Activated CD8-positive, alpha-beta memory T cell treated with anti-CD3 and anti-CD28 coated beads, Interleukin-2, amount 50 U/mL, for 24 hours (primary cell): Measurements from ENCODE around the gene NUP93.

Source experiments
- DNase-seq: peaks from one replicate; pipeline ENCODE4 v3.0.0-alpha.2; 2020; ENCODE audit errors: extremely low read depth

NUP93 gene

DNA sequence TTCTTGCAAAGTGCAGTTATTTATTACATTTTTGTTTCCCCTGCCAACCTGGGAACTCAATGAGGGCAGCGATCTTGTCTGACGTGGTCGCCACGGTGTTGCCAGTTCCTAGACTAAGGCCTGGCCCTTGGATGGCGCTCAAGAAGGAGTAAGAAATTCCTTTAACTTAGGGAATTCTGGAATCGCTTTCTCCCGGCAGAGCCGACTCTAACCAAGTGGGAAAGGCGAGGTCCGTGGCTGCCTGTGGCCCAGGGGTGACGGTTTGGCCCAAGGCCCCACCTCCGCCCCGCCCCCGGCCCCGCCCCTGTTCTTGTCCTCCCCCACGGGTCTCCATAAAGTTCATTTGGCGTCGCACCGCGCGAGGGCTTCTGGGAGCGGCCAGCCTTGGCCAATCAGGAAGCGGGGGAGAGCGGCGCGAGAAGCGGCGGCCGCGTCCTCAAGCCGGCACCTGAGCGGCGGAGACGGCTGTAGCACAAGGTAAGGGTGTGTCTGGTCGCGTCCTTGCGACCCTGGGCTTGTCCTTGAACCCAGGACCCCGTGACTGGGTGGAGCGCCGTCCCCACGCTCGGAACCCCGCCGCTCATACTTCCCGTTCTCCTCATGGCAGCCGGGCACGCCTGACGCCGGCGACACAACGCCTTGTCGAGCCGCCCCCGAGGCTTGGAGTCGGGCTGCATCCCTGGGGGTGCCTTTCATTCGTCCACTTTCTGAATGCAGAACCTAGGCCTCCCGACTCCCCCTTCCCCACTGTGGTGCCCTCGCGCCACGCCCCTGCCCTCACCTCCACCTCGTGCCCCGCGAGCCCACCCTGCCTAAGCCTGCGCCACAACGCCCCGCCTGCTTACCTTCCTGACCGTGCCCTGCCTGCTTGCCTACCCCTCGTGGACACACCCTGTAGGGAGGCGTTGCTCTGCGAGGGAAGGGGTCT is at the start of gene NUP93:
Gene NUP93, plus strand, starts transcription at position 395 of the 928 bp plus-strand sequence. CDS start 18,119 bp downstream, outside the sequence.
- DNase-seq = peak; percentile 76

DNA sequence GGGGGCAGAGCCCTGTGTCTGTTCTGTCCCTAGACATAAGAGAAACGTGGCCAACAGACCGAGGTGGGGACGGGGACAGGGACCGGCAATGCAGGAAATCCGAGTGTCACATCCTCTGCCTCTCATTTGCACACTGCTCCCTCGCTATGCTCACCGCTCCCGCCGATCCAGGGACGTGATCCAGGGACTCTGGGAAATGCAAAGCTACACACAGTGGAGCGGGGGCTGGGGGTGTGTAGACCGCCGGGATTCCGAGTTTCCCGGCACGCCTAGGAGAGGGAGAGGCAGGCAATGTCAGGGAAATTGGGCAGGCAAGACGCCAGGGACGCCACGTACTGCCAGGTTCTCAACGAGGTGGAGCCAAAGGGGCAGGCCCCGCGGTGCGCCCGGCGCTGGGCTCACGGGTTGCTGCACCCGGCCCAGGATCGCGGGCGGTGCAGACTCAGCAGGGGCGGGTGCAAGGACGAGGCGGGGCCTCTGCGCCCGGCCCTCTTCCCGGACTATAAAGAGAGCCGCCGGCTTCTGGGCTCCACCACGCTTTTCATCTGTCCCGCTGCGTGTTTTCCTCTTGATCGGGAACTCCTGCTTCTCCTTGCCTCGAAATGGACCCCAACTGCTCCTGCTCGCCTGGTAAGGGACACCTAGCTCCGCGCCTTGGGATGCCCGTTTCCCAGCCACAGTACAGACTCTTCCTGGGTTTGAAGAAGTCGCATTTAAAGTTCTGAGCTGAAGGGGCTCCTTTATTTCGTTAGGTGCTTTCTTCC is 47.8 kb upstream of the NUP93 start, which contains the start of gene MT1X:
Gene MT1X, plus strand, starts transcription at position 532 of the 764 bp plus-strand sequence. Its CDS starts 71 bp downstream, at position 603.
- peak; percentile 74 for DNase-seq

DNA sequence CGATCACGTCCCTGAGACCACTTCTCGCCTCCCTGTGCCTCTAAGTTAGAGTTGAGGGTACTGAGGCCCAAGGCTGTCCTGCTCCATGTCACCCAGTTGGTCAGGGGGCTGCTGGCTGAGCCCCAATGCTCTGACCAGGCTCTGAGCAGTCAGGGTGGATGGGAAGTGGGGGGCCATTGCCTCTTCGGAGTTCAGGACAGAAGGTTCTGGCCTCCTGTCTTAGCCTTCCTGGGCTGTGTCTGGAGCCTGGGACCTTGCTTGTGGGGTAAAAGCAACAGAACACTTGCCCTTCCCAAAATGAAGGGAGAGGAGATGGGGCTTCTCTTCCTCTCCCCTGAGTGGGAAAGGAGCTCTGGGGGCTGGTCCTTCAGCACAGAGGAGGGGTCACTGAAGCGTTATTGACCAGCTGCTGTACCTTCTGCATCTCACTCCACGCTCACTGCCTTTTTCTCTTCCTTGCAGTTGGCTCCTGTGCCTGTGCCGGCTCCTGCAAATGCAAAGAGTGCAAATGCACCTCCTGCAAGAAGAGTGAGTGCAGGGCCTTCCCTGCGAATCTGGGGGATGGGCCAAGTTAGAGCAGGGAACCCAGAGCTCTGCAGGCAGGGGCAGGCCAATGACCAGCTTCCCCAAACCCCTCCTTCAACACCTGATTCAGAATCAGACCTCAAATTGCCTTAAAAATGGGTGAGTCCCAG is 47.1 kb upstream of the NUP93 start:
- DNase-seq = no peak

DNA sequence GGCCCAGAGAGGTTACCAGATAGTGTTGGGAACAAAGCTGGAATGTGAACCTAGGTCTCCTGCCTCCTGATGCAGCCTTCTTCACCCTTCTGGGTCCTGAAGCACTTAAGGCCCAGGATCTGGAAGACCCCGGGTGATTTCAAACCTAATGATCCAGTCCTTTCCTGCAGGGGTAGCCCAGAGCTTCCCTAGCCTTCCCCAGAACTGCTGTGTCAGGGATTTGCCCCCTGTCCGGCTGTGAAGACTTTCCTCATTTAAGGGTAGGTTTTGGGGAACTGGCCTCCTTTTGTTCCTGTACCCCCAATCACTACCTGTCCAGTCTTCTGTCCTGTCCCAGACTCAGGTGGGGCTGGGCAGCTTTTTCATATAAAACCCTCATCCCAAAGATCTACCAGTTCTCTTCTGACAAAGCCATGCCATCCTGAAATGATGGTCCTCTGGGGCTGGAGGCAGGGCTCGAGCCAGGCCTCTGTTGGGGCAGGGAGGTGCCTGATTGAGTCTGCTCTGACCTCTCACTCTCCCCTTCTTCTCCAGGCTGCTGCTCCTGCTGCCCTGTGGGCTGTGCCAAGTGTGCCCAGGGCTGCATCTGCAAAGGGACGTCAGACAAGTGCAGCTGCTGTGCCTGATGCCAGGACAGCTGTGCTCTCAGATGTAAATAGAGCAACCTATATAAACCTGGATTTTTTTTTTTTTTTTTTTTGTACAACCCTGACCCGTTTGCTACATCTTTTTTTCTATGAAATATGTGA is 46.3 kb upstream of the NUP93 start:
- no peak for DNase-seq

DNA sequence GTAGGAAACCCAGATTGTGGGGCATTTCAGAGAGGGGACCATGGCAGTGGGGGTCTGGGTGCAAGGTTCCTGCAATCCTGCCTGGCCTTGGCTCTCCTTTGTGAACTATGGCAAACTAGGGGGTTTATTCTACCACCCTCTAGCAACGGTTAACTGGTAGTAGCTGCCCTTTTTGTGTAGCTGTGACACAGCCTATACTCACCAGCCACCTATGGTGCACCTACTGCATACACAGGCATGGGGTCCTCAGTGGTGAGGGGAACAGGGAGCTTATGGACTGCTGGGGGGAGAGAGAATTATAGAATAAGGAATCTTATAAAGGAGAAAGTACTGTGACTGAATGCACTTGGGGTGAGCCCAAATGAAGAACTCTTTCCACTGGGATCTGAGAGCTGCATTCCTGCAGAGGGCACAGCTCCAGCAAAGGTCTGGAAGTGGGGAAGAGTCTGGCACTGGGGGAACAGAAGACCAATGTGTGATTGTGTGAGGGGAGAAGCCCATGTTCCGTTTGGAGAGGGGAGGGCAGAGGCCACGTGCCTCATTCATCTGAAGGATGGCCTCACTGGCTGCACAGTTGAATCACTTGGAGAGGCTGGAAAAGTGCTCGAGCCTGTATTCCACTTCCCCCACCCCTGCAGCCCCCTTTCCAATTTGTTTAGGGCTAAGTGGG is 45.5 kb upstream of the NUP93 start:
- DNase-seq = no peak

DNA sequence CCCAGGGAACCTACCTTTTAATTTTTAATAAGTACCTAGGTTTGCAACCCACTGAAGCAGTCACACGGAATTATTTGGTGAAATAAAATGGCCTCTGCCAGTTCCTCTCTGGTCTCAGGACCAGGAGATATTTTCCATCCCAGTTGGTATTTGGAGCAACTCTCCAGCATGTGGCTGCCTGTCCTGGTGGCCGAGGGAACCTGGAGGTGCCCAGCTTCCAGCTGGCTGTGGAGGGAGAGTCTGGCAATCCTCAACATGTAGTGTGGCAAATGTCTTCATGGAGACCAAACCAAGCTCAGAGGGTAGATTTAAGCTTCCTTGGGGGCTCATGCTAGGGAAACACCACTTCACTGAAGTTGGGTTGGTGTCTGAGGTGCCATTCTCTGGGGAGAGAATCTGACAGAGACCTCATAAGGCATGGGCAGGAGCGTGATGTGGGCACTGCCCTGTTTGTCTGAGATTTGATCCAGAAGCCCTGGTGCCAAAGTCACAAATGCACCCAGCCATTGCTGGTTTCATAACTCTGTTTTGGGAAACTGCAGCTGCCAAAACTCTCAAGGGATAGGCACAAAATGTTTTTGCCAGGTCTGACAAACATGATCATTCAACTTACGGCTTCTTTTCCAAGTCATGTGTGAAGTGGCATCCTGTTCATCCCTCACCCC is 44.9 kb upstream of the NUP93 start:
- no peak for DNase-seq

DNA sequence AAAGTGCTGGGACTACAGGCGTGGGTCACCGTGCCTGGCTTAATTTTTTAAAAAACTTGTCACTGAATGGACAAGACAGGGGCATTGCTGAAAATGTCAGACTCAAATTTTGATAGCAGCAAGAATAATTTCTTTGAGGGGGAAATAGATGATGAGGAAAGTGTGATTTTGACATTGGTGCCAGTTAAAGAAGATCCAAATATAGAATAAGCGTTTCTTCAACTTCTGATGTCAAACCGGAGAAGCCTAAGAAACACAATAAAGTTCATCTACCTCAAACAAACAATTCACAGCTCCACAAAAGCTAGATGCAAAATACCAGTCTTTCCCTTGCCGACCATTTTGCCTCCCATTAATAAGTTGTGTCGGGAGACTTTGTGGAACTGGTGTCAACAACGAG is 43.2 kb upstream of the NUP93 start:
- no peak for DNase-seq

DNA sequence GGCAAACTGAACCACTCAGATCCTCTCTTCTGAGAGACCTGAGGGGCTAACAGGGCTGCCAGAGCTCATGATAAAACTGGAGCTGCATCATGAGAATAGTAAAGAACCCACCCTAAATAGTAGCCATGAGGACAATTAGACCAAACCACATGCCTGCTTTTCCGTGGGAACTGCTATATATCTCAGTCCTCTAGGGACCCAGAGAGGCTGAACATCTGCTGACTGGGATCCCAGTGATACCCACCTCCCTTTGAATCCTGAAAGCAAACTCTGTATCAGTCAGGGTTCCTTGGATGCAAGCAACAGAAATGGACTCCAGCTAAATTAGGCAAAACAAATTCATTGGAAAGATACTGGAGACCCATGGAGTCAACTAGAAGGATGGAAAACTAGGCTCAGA is 41.2 kb upstream of the NUP93 start:
- DNase-seq = no peak

DNA sequence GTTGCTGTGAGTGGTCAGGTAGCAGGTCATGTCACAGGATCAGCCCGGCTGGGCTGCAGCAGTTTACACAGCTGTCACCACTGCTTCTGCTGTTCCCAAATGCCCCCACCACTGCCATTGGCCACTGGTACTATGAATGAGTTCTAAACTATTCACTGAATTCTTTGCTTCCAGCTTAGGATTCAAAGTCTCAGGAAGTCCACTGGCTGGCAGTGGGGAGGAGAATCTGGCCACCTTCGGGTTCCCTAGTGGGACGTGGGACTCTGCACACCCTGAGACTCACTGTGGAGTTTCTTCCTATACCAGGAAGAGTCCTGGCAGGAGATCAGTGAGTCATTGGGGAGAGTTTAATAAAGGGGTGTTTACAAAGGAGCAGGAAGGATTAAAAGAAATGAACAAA is 40.8 kb upstream of the NUP93 start:
- no peak for DNase-seq

DNA sequence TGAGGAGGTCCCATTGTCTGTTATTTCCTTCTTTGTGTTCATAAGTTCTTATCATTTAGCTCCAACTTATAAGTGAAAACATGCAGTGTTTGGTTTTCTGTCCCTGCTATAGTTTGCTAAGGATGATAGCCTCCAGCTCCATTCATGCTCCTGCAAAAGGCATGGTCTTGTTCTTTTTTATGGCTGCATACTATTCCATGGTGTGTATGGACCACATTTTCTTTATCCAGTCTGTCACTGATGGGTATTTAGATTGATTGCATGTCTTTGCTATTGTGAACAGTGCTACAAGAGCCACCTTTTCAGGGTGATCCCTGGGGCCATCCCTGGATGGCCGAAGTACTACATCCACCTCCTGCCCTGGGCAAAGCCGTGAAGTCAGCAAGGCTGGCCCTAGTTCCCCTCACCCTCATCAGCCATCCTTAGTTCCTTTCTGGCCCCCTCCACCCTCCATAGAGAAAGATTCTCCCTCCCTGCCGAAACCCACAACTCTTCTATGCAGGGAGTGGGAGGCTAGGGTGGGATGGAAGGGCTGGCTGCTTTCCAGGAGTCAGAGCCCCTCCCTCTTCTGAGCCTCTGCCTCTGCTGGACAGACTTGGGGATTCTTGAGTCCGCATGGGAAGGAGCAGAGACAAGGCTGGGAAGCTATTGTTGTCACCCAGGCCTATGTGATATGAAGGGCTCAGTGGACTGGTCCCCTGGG is 39.4 kb upstream of the NUP93 start:
- DNase-seq = no peak

DNA sequence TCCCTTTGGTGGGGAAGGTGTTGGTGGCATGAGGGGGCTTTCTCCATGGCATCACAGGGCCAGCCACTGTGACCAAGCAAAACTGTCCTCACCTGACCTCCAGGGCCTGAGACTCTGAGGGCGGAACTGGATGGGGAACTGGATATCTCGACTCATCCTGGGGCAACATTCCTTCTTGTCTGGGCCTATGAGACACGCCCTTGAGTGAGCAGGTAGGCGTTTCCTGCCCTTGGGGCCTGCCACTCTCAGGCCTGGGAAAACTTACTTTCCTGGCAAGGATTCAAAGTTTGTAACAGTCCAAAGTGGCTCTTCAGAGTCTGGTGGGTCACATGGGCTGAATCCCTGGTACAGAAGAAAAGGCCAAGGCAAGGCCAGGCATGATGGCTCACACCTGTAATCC is 38.0 kb upstream of the NUP93 start:
- no peak for DNase-seq

DNA sequence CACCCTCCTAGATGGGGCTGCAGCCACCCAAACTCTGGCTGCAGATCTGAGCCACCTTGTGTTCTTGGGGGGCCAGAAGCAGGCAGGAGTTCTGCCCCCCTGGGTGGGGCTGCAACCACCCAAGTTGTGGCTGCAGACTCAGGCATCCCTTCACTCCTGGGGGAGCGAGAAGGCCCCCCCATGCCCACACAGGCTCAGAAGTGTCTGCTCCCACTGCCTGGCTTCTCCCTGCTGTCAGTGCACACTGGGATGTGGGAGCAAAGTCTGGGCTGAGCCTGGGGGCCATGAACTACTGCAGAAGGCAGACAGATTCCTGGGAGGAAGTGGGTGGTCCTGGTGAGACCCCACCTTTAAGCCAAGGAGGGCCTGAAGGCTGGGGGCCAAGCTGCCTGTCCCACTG is 34.7 kb upstream of the NUP93 start:
- DNase-seq = no peak

DNA sequence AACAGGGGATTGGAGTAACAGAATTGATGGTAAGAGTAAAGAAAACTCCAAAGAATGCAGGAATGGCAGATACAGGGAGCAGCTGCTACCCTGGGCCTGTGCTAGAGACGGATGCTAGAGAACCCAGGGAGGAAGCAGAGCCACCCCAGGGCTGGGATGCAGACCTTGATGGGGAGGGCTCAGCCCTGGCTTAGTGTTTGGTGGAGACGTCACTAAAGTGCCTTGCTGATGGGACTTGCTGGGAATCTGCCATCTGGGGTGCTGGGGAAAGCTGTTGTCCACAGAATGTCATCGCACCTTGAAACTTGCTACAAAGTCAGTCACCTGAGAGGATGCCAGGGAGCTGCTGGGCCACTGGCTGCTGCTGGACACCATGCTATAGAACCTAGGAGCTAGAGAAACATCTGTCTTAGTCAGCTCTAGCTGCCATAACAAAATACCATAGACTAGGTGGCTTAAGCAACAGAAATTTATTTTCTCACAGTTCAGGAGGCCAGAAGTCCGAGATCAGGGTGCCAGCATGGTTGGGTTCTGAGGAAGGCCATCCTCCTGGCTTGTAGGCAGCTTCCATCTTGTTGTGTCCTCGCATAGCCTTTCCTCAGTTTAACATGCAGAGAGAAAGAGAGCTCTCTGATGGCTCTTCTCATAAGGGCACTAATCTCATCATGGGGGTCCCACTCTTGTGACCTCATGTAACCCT is 32.3 kb upstream of the NUP93 start:
- no peak for DNase-seq

DNA sequence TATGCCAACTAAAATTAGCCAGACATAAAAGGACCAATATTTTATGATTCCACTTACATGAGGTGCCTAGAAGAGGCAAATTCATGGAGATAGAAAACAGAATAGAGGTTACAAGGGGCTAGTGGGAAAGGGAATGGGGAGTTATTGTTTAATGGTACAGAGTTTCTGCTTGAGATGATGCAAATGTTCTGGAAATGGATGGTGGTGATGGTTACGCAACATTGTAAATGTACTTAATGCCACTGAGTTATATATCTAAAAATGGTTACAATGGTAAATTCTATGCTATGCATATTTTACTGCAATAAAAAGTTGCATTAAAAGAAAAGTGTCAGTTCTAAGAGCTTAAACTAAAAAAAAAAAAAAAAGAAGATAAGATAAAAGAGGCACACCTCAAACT is 29.7 kb upstream of the NUP93 start:
- DNase-seq = no peak

DNA sequence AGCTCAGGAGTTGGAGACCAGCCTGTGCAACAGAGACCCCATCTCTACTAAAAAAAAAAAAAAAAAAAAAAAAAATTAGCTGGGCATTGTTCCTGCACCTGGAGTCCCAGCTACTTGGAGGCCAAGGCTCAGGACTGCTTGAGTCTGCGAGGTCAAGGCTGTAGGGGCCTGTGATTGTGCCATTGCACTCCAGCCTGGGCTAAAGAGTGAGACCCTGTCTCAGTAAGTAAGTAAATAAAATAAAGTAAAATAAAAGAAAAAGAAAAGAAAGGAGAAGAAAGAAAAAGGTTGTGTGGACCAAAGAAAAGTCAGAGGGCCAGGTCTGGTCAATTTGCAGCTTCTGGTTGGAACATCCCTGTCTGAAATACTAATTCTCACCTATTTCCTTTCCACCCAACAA is 29.3 kb upstream of the NUP93 start:
- DNase-seq = no peak

DNA sequence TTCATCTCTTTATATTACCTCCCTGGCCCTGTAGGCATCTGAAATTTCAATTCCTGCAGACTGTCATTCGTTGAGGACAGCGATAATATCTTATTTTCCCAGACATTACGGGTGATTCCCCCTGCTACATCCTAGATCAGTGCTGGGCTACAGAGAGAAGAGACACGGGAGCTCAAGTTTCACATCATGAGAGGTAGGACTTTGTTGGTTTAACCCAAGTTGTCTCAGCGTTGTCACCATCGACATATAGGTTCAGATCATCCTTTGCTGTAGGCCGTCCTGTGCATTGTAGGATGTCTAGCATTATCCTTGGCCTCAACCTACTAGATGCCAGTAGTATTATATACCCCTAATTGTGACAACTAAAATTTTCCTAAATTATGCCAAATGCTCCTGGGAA is 28.4 kb upstream of the NUP93 start:
- no peak for DNase-seq

DNA sequence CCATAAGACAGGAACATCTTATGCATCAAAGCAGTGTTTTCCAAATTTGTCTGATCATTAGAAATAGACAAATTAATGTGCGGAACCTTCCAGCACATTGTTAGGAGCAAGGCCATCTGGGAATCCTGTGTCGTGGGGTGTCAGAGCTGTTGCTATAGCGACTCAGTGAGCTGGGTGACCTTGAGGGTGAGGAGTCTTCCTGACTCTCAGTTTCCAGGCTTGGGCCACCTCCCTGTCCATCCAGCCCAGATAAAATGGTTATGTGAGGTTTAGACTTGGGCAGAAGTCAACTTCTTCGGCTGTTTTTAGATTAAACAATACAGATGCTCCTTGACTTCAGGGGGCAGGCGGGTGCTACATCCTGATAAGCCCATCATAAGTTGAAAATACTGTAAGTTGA is 27.1 kb upstream of the NUP93 start:
- DNase-seq = no peak

DNA sequence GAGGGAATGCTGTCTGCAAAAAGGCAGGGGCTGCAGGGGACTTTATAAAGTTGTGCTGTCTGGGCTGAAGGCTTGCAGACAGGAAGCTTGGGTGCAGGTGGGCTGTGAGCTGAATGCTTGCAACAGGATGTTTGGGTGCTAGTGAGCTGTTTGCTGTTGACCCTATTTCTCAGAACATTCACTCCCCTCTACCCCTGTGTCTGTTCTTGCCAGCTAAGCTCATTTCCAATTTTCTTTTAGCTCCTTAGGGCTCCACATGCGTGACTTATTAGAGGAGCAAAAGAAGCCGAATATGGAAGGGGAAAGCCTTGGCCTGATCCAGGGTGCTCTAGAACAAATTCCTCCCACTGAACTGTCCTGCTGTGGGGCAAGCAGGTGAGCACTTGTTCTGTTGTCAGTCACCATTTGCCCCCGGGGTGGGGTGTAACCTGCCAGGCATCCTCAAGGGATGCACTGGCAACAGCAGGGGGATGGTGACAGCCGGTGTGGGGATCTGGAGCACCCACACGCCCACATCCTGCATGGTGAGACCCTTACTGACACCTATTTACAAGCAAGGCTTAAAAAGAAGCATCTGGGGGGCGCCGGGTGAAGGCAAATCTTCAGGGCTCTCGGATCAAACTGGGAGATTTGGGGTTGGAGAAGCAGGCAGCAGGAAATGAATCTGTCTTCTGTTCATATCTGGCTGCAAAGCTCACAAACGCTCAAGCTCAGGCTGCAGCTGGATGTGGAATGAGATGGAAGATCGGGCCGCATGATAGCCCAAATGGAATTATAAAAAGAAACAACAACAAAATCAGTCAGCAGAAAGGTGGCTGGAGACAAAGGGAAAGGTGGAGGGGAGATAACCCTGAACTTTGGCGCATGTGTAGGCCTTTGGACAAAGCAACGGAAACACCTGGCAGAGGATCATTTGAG is 21.1 kb upstream of the NUP93 start:
- DNase-seq = no peak
